ENCODE measurements around the gene SCAF8.

- TF ChIP-seq, protein P1, sequence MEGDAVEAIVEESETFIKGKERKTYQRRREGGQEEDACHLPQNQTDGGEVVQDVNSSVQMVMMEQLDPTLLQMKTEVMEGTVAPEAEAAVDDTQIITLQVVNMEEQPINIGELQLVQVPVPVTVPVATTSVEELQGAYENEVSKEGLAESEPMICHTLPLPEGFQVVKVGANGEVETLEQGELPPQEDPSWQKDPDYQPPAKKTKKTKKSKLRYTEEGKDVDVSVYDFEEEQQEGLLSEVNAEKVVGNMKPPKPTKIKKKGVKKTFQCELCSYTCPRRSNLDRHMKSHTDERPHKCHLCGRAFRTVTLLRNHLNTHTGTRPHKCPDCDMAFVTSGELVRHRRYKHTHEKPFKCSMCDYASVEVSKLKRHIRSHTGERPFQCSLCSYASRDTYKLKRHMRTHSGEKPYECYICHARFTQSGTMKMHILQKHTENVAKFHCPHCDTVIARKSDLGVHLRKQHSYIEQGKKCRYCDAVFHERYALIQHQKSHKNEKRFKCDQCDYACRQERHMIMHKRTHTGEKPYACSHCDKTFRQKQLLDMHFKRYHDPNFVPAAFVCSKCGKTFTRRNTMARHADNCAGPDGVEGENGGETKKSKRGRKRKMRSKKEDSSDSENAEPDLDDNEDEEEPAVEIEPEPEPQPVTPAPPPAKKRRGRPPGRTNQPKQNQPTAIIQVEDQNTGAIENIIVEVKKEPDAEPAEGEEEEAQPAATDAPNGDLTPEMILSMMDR (conservative IDR thresholded peaks at IDR 0.05; ENCODE audit: low read depth, low read length), result no peak
- TF ChIP-seq RFX5 (IDR thresholded peaks at IDR 0.05; ENCODE audit: low read depth, low read length) (no peak), CEBPB (IDR thresholded peaks at IDR 0.05; ENCODE audit: low read depth, low read length) (peak; percentile 40; the same call in 1 of the 2 replicates), MXI1 (IDR thresholded peaks at IDR 0.05; ENCODE audit: borderline replicate concordance, low read depth, low read length) (no peak)
Observed at GRCh38 chr6:154791556-154792317, 58.5 kb downstream of the SCAF8 start.
